H9 (cell line): Measurements from ENCODE around the gene SPSB2. TPM values are rescaled to one million over a fixed set of nuclear protein-coding genes. Genes with fewer than 3 reads are reported as not detected.
"Not testable (repeated sequence)": the region's sequence is repeated elsewhere in the genome, so short reads cannot be mapped to it uniquely, and the experiment has no call there.

Source experiments
- DNase-seq: peaks from one replicate; pipeline ENCODE4 v3.0.0-alpha.2; 2017
- H2AFZ ChIP-seq: one replicate; pipeline ENCODE4 v1.6.1; 2013; ENCODE audit warnings: mild to moderate bottlenecking, low read length, control low read depth, moderate library complexity
- H2AK5ac ChIP-seq: 2 replicates; pipeline ENCODE4 v1.6.1; 2013; ENCODE audit warnings: low read length, control low read depth, mixed read lengths; ENCODE audit not compliant: insufficient read length
- H2BK120ac ChIP-seq: one replicate; pipeline ENCODE4 v1.6.1; 2013; ENCODE audit warnings: low read depth, mild to moderate bottlenecking, low read length, control low read depth, inconsistent platforms; ENCODE audit not compliant: poor library complexity, severe bottlenecking
- H2BK12ac ChIP-seq: 2 replicates; pipeline ENCODE4 v1.6.1; 2013; ENCODE audit warnings: low read length, control low read depth, mixed read lengths, low read depth; ENCODE audit not compliant: insufficient read length
- H2BK15ac ChIP-seq: 2 replicates; pipeline ENCODE4 v1.6.1; 2013; ENCODE audit warnings: low read depth, low read length, control low read depth
- H2BK20ac ChIP-seq: one replicate; pipeline ENCODE4 v1.6.1; 2013; ENCODE audit warnings: low read depth, mild to moderate bottlenecking, low read length, control low read depth, inconsistent platforms; ENCODE audit not compliant: poor library complexity, severe bottlenecking
- H2BK5ac ChIP-seq: 2 replicates; pipeline ENCODE4 v1.6.1; 2013; ENCODE audit warnings: low read length, control low read depth, mixed read lengths; ENCODE audit not compliant: insufficient read length
- H3K14ac ChIP-seq: 2 replicates; pipeline ENCODE4 v1.6.1; 2013; ENCODE audit warnings: low read length, control low read depth; ENCODE audit not compliant: insufficient read depth
- H3K18ac ChIP-seq: 2 replicates; pipeline ENCODE4 v1.6.1; 2013; ENCODE audit warnings: low read depth, mild to moderate bottlenecking, mixed read lengths, low read length, control low read depth; ENCODE audit not compliant: insufficient read length
- H3K23ac ChIP-seq: 2 replicates; pipeline ENCODE4 v1.6.1; 2013; ENCODE audit warnings: low read length, control low read depth, mixed read lengths, low read depth; ENCODE audit not compliant: insufficient read length
- H3K23me2 ChIP-seq: 2 replicates; pipeline ENCODE4 v1.6.1; 2013; ENCODE audit warnings: low read depth, mild to moderate bottlenecking, mixed read lengths, low read length, control low read depth; ENCODE audit not compliant: insufficient read length, poor library complexity, severe bottlenecking
- H3K27ac ChIP-seq: 2 replicates; pipeline ENCODE4 v1.5.1; 2013; ENCODE audit warnings: low read length, control low read depth, mixed read lengths, low read depth; ENCODE audit not compliant: insufficient read length
- H3K27me3 ChIP-seq: 2 replicates; pipeline ENCODE4 v1.6.1; 2013; ENCODE audit warnings: low read length, control low read depth, inconsistent platforms; ENCODE audit not compliant: insufficient read depth
- H3K4ac ChIP-seq: 2 replicates; pipeline ENCODE4 v1.6.1; 2013; ENCODE audit warnings: low read depth, mild to moderate bottlenecking, control low read depth, inconsistent platforms, low read length, moderate library complexity
- H3K4me1 ChIP-seq: 2 replicates; pipeline ENCODE4 v1.6.1; 2013; ENCODE audit warnings: low read length, control low read depth, inconsistent platforms; ENCODE audit not compliant: insufficient read depth
- H3K4me2 ChIP-seq: 2 replicates; pipeline ENCODE4 v1.6.1; 2013; ENCODE audit warnings: low read length, control low read depth, mixed read lengths; ENCODE audit not compliant: insufficient read length, insufficient read depth
- H3K56ac ChIP-seq: 2 replicates; pipeline ENCODE4 v1.6.1; 2013; ENCODE audit warnings: low read depth, mild to moderate bottlenecking, mixed read lengths, low read length, control low read depth; ENCODE audit not compliant: insufficient read length
- H3K79me1 ChIP-seq: 2 replicates; pipeline ENCODE4 v1.6.1; 2013; ENCODE audit warnings: low read depth, mild to moderate bottlenecking, moderate library complexity, low read length, control low read depth, inconsistent platforms; ENCODE audit not compliant: insufficient read depth, poor library complexity, severe bottlenecking
- H3K79me2 ChIP-seq: 2 replicates; pipeline ENCODE4 v1.6.1; 2013; ENCODE audit warnings: low read length, control low read depth, inconsistent platforms; ENCODE audit not compliant: insufficient read depth
- H3K9ac ChIP-seq: 2 replicates; pipeline ENCODE4 v1.6.1; 2013; ENCODE audit warnings: low read length, control low read depth, mixed read lengths; ENCODE audit not compliant: insufficient read length; ENCODE audit errors: extremely low read depth
- H3K9me3 ChIP-seq: one replicate; pipeline ENCODE4 v1.6.1; 2013; ENCODE audit warnings: low read depth, low read length, inconsistent platforms; ENCODE audit not compliant: control insufficient read depth
- H3T11ph ChIP-seq: one replicate; pipeline ENCODE4 v1.6.1; 2013; ENCODE audit warnings: mild to moderate bottlenecking, low read length, control low read depth, inconsistent platforms
- H4K20me1 ChIP-seq: one replicate; pipeline ENCODE4 v1.6.1; 2013; ENCODE audit not compliant: control insufficient read depth, insufficient read length, insufficient read depth
- H4K5ac ChIP-seq: 2 replicates; pipeline ENCODE4 v1.6.1; 2013; ENCODE audit warnings: low read depth, mild to moderate bottlenecking, mixed read lengths, low read length, control low read depth; ENCODE audit not compliant: insufficient read length
- H4K8ac ChIP-seq: replicated peaks from 2 replicates; pipeline ENCODE4 v1.6.1; 2013; ENCODE audit warnings: low read length, control low read depth, mixed read lengths, low read depth; ENCODE audit not compliant: insufficient read length
- H4K91ac ChIP-seq: 2 replicates; pipeline ENCODE4 v1.6.1; 2013; ENCODE audit warnings: low read depth, mild to moderate bottlenecking, moderate library complexity, mixed read lengths, low read length, control low read depth; ENCODE audit not compliant: insufficient read length
- H3K27ac Mint-ChIP-seq, 3 experiments: 2 replicates in 2 of 3; 3 replicates in 1 of 3; pipeline ENCODE4 v1.8.0; 2020 to 2021; ENCODE audit warnings: mixed read lengths in 3 of 3, mild to moderate bottlenecking in 1 of 3, moderate library complexity in 1 of 3
- H3K27me3 Mint-ChIP-seq: 2 replicates; pipeline ENCODE4 v1.8.0; 2021; ENCODE audit warnings: low read depth, mild to moderate bottlenecking, moderate library complexity, mixed read lengths
- H3K36me3 Mint-ChIP-seq, 3 experiments: 2 replicates in 2 of 3; 3 replicates in 1 of 3; pipeline ENCODE4 v1.8.0; 2020 to 2021; ENCODE audit warnings: low read depth in 3 of 3, mixed read lengths in 3 of 3; ENCODE audit not compliant: insufficient read depth in 1 of 3
- H3K4me1 Mint-ChIP-seq, 2 experiments: 2 replicates each; pipeline ENCODE4 v1.8.0; 2020; ENCODE audit warnings: mixed read lengths in 2 of 2
- H3K4me3 Mint-ChIP-seq, 2 experiments: 2 replicates in 1 of 2; 3 replicates in 1 of 2; pipeline ENCODE4 v1.8.0; 2020 to 2021; ENCODE audit warnings: mild to moderate bottlenecking in 2 of 2, mixed read lengths in 2 of 2, moderate library complexity in 1 of 2
- H3K9me3 Mint-ChIP-seq, 2 experiments: 2 replicates in 1 of 2; 3 replicates in 1 of 2; pipeline ENCODE4 v1.8.0; 2020; ENCODE audit warnings: mild to moderate bottlenecking in 2 of 2, mixed read lengths in 2 of 2, moderate library complexity in 1 of 2
- CTCF ChIP-seq: fragments of 200-600 bp; sonication (generic); conservative IDR thresholded peaks from 3 replicates; pipeline ENCODE4 v1.8.0; 2021; ENCODE audit warnings: antibody characterized with exemption, mild to moderate bottlenecking
- WGBS: extraction: QIAGEN DNeasy Blood & Tissue Kit; methylation state at CpG from one replicate; pipeline ENCODE4 v1.1.7; 2013; ENCODE audit warnings: missing lambda C conversion rate, low lambda C conversion rate, mixed read lengths; ENCODE audit not compliant: insufficient read length; ENCODE audit errors: extremely low coverage; 5-methylcytosine and 5-hydroxymethylcytosine counted together
- total RNA-seq: library from RNA; stranded (reverse); gene quantifications from 2 replicates; pipeline ENCODE4 v1.2.1, GENCODE V29; 2021

The SPSB2 gene
- total RNA-seq, 1 experiment from 2014 or later: 13.7 TPM

- Histone ChIP-seq H3K18ac (no peak overlapping the region), H2BK20ac (no peak overlapping the region), H2AK5ac (no peak overlapping the region), H3K4me1 (peaks cover 3% of the 10 kb centered on the region; the same call in 1 of the 2 replicates), H3K23me2 (peaks cover 6% of the 10 kb centered on the region), H3K27me3 (no peaks in the 10 kb centered on the region), H3K4me2 (no peak overlapping the region), H4K5ac (no peak overlapping the region), H4K8ac (no peak overlapping the region), H3K27ac (no peak overlapping the region), H4K91ac (no peak overlapping the region), H3K56ac (no peak overlapping the region), H4K20me1 (no peaks in the 10 kb centered on the region), H2AFZ (no peak overlapping the region), H3T11ph (no peak overlapping the region), H3K79me2 (no peaks in the 10 kb centered on the region), H3K9ac (no peak overlapping the region), H3K14ac (no peak overlapping the region), H2BK15ac (no peak overlapping the region), H3K4ac (no peak overlapping the region), H2BK12ac (no peak overlapping the region), H3K23ac (no peak overlapping the region), H3K9me3 (no peaks in the 10 kb centered on the region), H3K79me1 (no peaks in the 10 kb centered on the region), H2BK120ac (no peak overlapping the region), H2BK5ac (no peak overlapping the region)
- WGBS: no CpG with 5 or more reads among the region's 3 CpGs
- TF ChIP-seq CTCF: no peak
- no peak overlapping the region for H3K27ac Mint-ChIP-seq
- H3K27me3 Mint-ChIP-seq: no peaks in the 10 kb centered on the region; the same call in 1 of the 2 replicates
- peaks cover 9 to 11% of the 10 kb centered on the region in 2 experiments for H3K4me1 Mint-ChIP-seq
- peaks cover 0 to 8% (median 5%) of the 10 kb centered on the region in 3 experiments; a peak in 5 of 7 replicates for H3K36me3 Mint-ChIP-seq
- H3K4me3 Mint-ChIP-seq: no peak overlapping the region
- H3K9me3 Mint-ChIP-seq: peaks cover 0 to 3% of the 10 kb centered on the region in 2 experiments; a peak in 1 of 5 replicates
- DNase-seq: no peak
Measured at GRCh38 chr12:6894321-6894720, 21.2 kb upstream of the SPSB2 start.

DNA sequence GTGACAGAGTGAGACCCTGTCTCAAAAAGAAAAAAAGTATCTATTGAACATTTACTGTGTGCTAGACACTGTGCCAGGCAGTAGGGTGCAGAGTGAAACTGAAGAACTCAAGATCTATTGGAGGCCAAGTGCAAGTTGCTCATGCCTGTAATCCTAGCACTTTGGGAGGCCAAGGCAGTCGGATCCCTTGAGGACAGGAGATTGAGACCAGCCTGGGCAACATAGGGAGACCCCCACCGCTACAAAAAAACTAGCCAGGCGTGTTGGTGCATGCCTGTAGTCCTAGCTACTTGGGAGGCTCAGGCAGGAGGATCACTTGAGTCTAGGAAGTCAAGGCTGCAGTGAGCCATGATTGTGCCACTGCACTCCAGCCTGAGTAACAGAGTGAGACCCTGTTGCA, 19.6 kb upstream of the SPSB2 start:
- H3T11ph ChIP-seq, H3K4me1 ChIP-seq, H3K56ac ChIP-seq, H4K91ac ChIP-seq, H3K9me3 Mint-ChIP-seq, H3K23ac ChIP-seq, H3K23me2 ChIP-seq, H2AK5ac ChIP-seq, H3K4me2 ChIP-seq, H2BK15ac ChIP-seq, H3K27me3 Mint-ChIP-seq, H3K18ac ChIP-seq, H3K27ac Mint-ChIP-seq, H2BK120ac ChIP-seq, H3K14ac ChIP-seq, H3K9ac ChIP-seq, H3K4me3 Mint-ChIP-seq, H3K9me3 ChIP-seq, H4K20me1 ChIP-seq, H3K79me1 ChIP-seq, H4K5ac ChIP-seq, H2AFZ ChIP-seq, H3K79me2 ChIP-seq, H2BK12ac ChIP-seq, H2BK5ac ChIP-seq, DNase-seq, H2BK20ac ChIP-seq, H3K27me3 ChIP-seq, H3K27ac ChIP-seq, H4K8ac ChIP-seq, H3K4ac ChIP-seq: not testable (repeated sequence)
- no CpG with 5 or more reads among the region's 3 CpGs for WGBS
- Mint-ChIP-seq H3K4me1 (peaks cover 17 to 22% of the 10 kb centered on the region in 2 experiments), H3K36me3 (peaks cover 0 to 12% (median 12%) of the 10 kb centered on the region in 3 experiments; a peak in 5 of 7 replicates)
